HG03520 (cell line): ENCODE data around the gene LUZP1.

ENCODE experiments used
- ATAC-seq: cut with Tn5 transposase; IDR thresholded peaks from one replicate; pipeline ENCODE4 v1.9.1; 2021; ENCODE audit warnings: mild to moderate bottlenecking, moderate library complexity; ENCODE audit not compliant: unreplicated experiment

The LUZP1 gene

DNA sequence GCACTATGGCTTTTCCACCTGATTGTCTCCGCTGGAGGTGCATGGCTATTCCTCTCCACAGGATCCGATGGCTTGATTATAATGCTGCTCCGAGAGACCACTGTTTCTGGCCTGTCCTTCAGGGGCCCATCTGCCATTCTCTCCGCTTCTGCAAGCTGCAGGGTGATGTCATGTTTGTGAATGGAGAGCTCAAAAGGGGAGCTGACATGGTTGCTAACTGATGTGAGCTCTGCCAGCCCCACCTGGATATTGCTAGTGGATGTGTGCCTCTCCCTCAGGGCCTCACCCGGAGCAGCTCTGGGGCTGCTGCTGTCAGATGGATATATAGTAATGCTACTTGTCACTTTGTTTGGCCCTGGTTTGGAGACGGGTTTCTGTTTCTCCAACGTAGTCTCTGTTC, 77.1 kb downstream of the LUZP1 start:
- no peak for ATAC-seq

DNA sequence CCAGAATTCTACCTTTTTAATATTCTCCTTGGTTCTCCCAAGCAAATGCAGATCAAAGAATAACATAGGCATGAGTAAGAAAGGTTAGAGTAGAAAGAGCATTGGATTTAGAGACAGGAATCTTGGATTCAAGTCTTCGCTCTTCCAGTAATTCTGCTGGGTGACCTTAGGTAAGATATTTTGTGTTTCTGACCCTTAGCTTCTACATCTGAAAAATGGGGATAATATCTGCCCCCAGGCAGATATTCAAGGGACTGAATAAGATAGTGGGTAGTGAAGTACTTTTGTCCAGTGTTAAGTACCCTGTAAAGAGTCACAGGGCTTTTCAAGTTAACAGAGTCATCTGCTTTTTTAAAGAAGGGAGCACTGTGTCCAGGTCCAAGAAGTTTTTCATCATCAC, 78.6 kb downstream of the LUZP1 start:
- ATAC-seq, result no peak

DNA sequence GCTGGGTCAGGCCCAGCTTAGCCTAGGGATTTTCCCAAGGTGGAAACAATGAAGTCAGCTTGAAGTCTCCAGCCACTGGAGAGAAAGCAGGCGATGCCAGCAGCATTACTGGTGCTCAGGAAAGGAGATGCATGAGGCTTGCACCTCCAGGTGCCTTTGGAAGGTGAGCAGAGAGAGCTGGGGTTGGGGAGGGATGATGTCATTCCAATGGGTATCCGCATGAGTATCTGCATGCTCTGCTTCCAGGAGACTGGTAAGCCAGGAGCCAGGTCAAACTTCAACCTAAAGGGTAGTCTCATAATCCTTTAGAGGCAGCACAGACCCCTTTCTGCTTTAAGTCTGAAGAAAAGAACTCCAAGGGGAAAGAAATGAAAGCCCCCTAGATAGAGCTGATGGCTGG, 80.6 kb downstream of the LUZP1 start:
- no peak for ATAC-seq

DNA sequence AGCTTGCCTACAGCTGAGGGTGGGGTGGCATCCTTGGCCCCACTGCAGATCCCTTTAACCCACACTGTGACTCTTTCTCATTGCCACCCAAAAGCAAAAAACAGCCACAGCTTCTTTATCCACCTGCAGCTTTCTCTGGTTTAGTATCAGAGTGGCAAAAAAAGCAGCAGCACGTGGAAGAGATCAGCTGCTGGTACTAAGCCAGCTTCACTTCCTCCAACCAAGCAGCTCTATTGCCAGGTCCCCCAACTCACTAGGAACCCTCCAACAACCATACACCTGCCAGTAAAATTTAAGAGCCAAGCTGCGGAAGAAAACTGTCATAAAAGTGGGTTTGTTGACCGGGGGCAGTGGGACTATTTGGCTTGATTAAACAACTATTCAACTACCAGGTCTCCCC, 83.0 kb downstream of the LUZP1 start:
- ATAC-seq, result no peak

DNA sequence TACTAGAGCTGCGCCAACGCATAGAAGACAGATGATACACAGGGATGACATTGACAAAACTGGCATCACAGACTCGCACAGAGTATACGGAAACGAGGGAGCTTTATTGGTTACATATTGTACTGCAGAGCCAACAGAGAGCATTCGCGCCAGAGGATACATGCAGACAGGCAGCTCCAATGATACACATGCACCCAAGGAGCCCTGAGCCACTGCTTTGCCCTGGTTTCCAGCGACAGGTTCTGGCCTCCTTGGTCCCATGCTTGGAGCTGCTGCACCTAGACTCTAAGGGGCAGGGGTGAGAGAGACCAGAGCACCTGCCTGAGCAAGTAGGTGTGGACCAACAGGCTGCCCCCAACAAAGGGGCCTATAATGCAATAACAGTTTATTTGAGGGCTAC, 83.8 kb downstream of the LUZP1 start:
- ATAC-seq, result no peak

DNA sequence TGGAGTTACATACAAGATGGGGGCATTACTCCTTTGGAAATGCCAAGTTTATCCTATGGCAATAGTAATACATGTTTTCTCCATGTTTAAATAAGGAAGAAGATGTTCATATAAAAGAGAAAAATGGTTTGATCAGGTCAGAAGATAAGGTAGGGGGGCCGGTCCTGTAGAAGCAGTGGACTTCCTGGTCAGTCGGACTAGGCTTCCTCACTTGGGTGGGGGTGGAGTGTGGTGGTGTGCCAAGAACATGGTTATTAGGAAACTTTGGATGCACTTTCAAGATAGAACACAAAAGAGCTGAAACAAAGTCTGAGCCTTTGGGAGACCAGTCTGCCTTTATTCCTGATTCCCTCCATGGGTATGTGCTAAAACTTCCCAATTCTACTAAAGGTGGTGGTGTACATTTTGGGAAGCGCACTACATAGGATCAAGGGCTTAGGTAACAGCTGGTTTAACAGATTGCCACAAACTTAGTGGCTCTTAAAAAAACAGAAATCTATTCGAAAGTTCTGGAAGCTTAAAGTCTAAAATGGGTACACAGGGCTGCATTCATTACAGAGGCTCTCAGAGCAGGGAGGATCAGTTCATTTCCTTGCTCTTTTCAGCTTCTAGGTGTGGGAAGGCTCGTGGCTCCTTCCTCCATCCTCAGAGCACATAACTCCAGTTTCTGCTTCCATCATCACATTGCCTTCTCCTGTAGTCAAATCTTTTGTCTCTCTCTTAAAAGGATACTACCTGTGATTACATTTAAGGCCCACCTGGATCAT, 84.8 kb downstream of the LUZP1 start:
- ATAC-seq, result no peak

DNA sequence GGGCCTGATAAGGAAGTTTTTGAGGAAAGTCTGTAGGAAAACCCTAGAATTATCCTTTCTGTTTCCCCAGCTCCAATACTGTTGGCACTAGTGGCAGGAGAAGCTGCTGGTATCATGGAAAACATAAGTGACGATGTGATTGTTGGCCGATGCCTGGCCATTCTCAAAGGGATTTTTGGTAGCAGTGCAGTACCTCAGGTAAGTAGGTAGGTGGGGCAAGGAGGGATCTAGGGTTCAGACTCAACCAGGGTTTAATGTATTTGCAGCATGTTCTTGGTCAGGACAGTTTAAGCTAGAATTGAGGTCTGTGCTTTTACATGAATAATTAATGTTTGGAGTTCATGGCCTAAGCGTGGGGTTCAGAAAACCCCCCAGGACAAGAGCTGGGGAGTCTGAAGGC, 87.3 kb downstream of the LUZP1 start:
- ATAC-seq, result no peak

DNA sequence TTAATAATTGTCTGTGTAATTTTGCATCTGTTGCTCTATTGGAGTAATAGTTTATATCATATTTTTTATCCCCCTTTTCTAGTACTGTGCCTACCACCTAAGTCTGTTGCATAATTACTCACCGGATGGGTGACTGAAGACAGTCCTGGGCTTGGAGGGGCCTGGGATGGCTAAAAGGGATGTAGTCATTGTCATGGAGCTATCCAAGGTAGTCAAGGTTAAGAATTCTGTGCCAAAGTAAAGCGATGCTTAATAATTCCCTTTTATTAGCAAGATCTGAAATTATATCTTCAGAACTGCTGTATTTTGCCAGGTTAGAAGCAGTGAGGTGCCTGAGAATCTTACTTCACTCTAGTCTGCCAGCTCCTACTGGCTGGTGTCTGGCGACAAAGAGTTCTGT, 87.8 kb downstream of the LUZP1 start:
- no peak for ATAC-seq

DNA sequence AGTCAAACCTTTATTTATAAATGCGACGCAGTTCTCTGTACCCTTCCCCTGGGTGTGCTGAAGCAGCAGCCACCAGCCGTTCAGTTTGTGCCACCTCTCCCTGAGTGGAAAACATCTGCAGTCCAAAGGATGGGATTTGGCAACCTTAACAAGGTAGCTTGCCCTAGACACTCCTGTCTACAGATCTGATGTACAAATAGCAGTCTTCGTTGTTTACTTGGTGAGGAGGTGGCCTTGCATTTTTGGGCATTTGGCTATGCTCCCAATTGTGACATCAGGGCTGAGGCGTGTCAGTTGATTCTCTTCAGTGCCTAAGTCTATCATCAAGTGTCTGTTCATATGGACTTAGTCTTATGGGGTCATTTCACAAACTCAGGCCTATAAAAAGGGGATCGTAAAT, 89.6 kb downstream of the LUZP1 start:
- no peak for ATAC-seq

DNA sequence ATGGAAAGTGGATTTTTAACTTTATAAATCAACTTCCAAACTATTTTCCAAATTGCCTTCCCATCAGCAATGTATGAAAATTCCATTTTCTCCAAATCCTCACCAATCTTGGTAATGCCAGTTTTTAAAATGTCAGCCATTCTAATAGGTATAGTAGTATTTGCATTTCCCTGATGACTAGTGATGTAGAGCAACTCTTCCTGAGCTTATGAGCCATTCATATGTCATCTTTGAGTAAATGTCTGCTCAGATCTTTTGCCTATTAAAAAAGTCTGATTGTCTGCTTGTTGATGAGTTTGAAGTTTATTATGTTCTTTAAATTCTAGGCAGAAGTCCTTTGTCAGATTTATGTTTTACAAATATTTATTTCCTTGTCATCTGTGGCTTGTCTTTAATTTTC, 94.6 kb downstream of the LUZP1 start:
- no peak for ATAC-seq

DNA sequence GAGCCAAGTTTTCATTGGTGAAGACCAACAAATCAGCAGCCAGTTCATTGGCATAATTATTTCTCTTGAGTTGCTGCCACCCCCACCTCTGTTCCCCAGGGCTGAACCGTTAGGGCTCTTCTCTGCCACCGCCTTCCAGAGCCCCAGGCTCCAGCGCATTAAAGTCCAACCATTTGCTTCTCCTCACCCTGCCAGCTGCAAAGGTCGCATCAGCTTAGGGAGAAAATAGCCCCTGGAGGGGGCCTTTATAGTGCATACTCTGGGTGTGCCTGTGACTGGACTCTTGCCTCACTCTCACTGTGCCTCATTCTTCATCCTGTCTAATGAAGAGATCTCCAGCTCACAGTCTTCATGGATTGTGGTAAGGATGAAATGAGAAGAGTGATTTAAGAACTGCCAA, 99.0 kb downstream of the LUZP1 start:
- no peak for ATAC-seq

DNA sequence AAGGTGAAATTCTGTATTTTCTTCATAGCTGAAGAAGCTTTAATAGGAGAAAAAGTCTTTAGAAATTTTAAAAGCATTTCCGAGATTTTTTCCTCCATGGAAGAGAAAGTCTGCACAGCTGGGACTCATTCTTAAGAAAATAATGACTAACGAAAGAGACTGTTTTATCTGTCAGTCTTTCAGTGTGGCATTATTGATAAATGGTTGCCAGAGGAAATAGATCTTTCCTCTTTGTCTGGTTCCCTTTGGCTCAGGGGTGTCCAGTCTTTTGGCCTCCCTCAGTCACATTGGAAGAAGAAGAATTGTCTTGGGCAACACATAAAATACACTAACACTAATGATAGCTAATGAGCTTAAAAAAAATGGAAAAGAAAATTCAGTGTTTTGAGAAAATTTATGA, 99.5 kb downstream of the LUZP1 start:
- ATAC-seq, result no peak

DNA sequence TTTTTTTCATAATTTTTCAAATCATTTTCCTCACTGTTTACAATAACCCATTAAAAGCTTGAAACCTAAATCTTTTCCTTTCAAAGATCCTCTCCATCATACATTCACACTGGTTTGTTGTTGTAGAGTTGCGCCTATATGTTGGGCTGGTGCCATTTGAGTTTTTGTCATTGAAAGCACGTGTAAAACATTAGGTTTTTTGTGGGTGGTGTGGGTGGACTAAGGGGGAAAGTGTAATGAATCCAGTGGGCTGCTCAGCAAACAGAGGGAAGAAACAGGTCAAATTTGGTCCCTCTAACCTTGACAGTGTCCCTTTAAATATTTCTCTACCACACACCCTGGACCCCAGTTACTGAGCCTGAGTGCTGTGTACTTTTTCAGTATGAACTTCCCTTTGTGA, 102.6 kb downstream of the LUZP1 start:
- no peak for ATAC-seq

DNA sequence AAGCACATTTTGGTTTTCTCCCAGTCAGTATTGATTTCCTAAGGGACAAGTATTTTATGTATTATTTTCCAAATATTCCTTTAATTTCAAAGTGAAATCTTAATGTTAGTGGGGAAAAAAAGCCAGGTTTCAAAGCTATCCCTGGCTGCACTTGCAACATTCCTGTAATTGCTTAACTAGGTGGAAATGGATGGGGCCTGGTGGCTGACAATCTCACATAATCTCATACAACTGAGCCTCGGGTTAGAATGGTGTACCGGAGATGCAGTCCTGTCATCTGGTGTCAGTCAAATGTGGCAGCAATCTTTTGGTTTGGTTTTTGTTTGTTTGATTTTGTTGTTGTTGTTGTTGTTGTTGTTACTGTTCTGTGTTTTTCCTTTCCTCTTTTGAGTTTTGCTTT, 103.3 kb downstream of the LUZP1 start:
- no peak for ATAC-seq

DNA sequence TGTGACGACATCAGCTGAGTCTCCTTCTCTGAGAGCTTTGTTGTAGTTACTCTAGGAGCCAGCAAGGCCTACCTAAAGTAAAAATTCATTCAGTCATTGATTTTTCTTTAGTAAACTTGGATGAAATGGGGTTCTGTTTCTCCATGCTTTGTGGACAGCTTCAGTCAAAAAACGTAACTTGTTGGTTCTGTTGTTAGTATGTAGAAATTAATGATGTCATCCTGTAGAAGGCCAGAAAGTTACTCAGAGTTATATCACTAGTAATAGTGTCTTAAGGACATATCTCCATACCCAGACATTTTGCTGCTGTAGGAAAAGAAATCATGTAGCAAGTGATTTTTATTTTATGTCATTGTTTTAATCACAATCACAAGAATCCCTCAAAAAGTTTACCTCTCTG, 106.4 kb downstream of the LUZP1 start:
- ATAC-seq, result no peak

DNA sequence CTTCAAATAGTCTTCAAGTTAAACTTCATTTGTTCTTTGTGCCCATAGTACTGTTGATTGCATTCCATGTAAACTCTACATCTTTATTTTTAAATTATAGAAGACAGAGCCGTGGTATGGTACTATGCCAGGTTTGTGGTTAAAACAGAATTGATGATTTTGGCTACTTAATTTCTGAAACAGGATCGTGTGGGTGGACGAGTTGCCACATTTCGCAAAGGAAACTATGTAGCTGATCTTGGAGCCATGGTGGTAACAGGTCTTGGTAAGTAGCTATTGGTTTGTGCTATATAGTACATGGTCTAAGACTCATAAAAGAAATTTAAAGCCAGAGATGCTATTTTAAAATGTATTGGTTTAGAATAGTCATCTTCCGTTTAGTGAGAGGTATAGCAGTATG, 111.4 kb downstream of the LUZP1 start:
- no peak for ATAC-seq

DNA sequence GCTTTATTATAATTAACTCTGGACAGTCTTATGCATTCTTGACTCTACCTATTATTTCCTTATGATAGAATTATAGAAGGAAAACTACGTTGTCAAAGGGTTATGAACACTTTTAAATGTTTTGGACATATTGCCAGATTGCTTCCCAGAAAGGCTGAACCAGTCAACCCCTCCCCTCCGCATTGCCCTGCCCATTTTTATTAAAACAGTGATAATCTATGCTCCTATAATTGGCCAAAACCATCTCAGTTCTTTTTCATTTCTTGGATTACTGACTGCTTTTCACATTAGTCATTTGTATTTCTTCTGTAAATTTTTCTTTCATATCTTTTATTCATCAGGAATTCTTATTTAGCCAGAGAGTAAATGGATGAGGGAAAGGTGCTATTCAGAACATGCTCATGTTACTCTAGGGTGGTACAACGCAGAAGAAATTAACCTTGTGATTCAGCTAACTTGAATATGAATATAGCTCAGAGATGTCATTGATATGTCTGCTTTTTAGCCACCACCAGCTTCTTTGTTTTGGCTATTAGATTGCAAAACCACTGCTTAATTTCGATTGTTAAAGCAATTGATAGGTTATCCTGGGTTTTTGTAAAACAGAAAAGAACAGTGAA, 117.3 kb downstream of the LUZP1 start:
- ATAC-seq, result no peak

DNA sequence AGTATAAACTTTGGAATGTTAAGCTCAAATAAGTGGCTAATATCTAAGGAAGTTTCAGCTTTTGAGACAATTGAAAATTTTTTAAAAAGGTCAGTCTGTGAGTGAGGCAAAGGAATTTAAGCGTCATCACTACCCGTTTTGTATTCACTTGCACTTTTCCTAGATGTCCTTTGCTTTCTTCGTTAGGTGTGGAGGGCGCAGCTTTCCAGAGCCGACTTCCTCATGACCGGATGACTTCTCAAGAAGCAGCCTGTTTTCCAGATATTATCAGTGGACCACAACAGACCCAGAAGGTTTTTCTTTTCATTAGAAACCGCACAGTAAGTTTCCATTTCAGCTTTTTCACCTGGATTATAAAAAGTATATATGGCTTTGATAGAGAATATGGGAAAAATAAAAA, 118.5 kb downstream of the LUZP1 start:
- ATAC-seq, result no peak

DNA sequence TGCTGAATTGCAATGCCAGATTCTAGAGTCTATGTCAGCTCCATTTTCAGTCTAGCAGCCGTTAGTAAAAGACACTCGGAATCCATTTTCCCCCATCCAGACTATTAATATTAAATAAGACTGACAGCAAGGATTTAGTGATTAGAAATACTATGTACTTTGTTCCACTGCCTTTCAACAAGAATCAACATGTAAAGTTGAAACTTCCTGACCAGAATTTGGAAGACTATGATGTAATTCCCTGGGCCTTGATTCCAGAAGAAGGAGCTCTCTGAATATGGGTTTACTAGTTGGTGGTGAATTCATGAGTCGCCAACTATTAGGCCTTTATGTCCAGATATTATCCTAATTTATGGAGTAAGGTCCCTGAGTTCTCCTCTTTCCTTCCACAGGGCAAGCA, 124.6 kb downstream of the LUZP1 start:
- no peak for ATAC-seq

DNA sequence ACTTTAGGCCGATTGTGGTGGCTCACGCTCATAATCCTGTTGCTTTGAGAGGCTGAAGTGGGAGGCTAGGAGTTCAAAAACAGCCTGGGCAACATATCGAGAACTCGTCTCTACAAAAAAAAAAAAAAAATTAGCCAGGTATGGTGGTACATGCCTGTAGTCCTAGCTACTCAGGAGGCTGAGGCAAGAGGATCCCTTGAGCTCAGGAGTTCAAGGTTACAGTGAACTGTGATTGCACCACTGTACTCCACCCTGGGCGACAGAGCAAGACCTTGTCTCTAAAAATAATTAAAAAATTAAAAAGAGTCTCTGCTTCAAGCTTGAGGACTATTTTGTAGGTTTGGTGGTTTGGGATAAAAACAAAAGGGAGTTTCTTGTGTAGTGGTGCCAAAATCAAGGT, 128.1 kb downstream of the LUZP1 start:
- ATAC-seq, result no peak

DNA sequence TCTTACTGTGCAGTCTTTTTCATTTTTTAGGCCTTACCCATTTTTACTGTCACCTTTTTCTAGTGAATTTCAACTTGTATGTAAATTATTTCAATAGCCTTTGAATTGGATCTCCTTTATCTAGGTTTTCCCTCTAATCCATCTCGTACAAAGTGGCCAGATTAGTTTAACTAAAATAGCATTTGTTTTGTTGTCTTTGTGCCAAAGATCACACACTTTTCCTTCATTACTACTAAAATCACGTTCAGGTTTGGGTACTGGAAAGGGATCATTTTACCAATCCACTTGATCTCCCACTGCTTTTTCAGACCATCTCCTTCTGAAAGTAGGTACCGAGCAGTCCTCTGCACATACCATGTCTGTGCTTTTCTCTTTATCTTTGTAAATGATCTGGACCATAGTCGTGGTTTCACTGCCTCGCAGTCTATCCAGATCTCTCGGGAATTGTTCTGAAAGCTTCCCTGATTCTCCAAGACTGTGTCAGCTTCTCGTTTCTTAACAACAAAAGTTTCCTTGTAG, 129.3 kb downstream of the LUZP1 start:
- no peak for ATAC-seq

DNA sequence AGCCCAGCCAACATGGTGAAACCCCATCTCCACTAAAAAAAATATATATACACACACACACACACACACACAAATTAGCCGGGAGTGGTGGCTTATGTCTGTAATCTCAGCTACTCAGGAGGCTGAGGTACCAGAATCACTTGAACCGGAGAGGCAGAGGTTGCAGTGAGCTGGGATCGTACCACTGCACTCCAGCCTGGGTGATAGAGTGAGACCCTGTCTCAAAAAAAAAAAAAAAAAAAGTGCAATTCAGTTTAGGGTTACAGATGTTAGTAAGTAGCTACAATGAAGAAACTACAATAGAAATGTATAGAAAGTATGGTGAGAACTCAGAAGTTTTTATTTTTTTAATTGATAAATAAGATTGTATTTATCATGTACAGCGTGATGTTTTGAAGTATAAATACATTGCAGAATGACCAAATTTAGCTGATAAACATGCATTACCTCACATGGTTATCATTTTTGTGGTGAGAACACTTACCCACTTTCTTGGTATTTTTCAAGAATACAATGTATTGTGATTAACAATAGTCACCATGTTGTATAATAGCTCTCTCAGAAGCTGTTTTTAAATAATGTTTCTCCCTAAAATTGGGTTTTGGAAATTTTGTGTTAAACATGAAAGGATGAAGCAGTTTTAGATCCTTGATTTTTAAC, 131.4 kb downstream of the LUZP1 start:
- ATAC-seq, result no peak
